GM13977 (cell line): ENCODE data around the gene MAU2.

Source experiments
- DNase-seq: peaks from one replicate; pipeline ENCODE4 v3.0.0; 2012; ENCODE audit warnings: low spot score
- CTCF ChIP-seq: IDR thresholded peaks from 2 replicates; pipeline ENCODE4 v1.5.1; 2012; ENCODE audit warnings: mild to moderate bottlenecking, control low read depth; ENCODE audit not compliant: insufficient read depth; ENCODE audit errors: extremely low read depth, missing control alignments
- in situ Hi-C: fragments of 300-500 bp; cut with MboI; formaldehyde crosslinking; loops from one replicate; pipeline ENCODE4 v1.12.0; 2022; ENCODE audit warnings: low sequenced_read_pairs, low pct_unique_long_range_greater_than_20kb, mixed read lengths, inconsistent platforms; ENCODE audit not compliant: unreplicated experiment

The MAU2 gene

GRCh38 chr19:19406878-19407632, 86.4 kb downstream of the MAU2 start:
- in situ Hi-C loops = no loop called here
- TF ChIP-seq CTCF = peak; percentile 43
- DNase-seq = peak; percentile 43

DNA sequence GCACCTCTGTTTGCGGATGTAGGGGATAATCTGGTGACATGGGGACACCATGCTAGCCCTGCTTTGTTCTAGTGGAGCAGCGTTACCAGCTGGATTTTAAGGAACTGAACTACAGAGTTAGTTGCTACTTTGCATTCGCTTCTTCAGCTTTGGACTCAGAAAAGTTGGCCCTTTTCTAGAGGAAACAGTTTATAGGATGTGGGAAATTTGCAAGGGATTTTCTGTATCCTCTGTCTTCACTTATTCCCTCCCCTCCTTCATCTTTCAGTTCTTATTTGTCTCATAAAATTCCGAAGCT, 87.0 kb downstream of the MAU2 start:
- in situ Hi-C loops = no loop called here
- no peak for TF ChIP-seq CTCF
- no peak for DNase-seq
